A673 (cell line): ENCODE results near the gene PSME4.
"Not testable (repeated sequence)": the region's sequence is repeated elsewhere in the genome, so short reads cannot be mapped to it uniquely, and the experiment has no call there.

Experiments
- CTCF ChIP-seq: fragments of 300-800, 200-600 bp; sonication (generic); conservative IDR thresholded peaks from 2 replicates; pipeline ENCODE4 v1.5.1; 2017; ENCODE audit warnings: low read depth, mild to moderate bottlenecking, antibody characterized with exemption, low read length, moderate library complexity, mixed read lengths
- EZH2 ChIP-seq: fragments of 200-600 bp; sonication (generic); IDR thresholded peaks from 2 replicates; pipeline ENCODE4 v1.6.1; 2017; ENCODE audit warnings: borderline replicate concordance, low read depth, mild to moderate bottlenecking, mixed read lengths, antibody characterized with exemption, low read length; ENCODE audit not compliant: poor library complexity, severe bottlenecking

GRCh38 chr2:53829980-53830290, 140.9 kb downstream of the PSME4 start:
- not testable (repeated sequence) for TF ChIP-seq CTCF, EZH2
